VCaP (cell line): ENCODE results near the gene NDUFA6.

Source experiments
- H3K27ac ChIP-seq: fragments of 450-650 bp; 2 replicates; pipeline ENCODE4 v1.5.1; 2017
- CTCF ChIP-seq: fragments of 450-650 bp; conservative IDR thresholded peaks from 2 replicates; pipeline ENCODE4 v1.5.1; 2017; ENCODE audit warnings: mild to moderate bottlenecking, moderate library complexity

NDUFA6 gene

GRCh38 chr22:42062506-42063170 is 27.9 kb downstream of the NDUFA6 start:
- no peak overlapping the region for H3K27ac ChIP-seq
- TF ChIP-seq CTCF = no peak

GRCh38 chr22:42061041-42061440 is 29.5 kb downstream of the NDUFA6 start:
- H3K27ac ChIP-seq = no peak overlapping the region
- TF ChIP-seq CTCF = no peak

GRCh38 chr22:42060489-42060888 is 30.1 kb downstream of the NDUFA6 start:
- H3K27ac ChIP-seq = no peak overlapping the region
- TF ChIP-seq CTCF = no peak

DNA sequence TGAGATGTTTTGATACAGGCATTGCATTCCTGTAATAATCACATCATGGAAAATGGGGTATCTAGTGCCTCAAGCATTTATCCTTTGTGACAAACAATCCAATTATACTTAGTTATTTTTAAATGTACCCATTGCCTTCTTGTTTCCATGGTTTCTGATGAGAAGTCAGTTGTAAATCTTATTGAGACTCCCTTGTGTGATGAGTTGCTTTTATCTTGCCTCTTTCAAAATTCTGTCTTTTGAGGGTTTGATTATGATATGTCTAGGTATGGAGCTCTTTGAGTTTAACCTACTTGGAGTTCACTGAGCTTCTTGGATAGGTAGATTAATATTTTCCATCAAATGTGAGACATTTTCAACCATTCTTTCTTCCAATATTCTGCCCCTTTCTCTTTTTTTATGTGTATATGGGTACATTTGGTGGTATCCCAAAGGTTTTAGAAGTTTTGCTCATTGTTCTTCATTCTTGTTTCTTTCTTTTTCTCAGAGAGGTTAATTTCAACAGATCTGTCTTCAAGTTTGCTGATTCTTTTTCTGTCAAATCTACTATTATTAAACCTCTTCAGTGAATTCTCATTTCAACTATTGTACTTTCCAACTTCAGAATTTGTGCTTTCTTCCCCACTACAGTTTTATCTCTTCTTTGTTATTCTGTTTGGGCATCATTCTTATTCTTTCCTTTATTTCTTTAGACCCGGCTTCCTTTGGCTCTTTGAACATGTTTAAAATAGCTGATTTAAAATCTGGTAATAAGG is 33.6 kb downstream of the NDUFA6 start:
- TF ChIP-seq CTCF = no peak
- no peak overlapping the region for H3K27ac ChIP-seq

DNA sequence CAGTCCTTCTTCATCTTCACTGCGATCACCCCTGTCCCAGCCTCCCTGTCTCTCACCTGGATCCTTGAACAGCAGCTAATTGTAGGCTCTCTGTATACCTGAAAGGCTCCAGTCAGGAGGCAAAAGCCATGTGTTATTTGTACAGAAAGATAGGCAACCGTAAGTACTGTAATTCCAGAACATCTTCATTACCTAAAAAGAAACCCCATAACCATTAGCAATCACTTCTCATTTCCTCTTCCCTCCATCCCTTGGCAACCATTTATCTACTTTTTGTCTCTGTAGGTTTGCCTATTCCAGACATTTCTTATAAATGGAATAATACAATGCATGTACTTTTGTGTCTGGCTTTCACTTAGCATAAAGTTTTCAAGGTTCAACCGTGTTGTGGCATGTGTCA is 37.8 kb downstream of the NDUFA6 start:
- H3K27ac ChIP-seq = no peak overlapping the region
- TF ChIP-seq CTCF = no peak

DNA sequence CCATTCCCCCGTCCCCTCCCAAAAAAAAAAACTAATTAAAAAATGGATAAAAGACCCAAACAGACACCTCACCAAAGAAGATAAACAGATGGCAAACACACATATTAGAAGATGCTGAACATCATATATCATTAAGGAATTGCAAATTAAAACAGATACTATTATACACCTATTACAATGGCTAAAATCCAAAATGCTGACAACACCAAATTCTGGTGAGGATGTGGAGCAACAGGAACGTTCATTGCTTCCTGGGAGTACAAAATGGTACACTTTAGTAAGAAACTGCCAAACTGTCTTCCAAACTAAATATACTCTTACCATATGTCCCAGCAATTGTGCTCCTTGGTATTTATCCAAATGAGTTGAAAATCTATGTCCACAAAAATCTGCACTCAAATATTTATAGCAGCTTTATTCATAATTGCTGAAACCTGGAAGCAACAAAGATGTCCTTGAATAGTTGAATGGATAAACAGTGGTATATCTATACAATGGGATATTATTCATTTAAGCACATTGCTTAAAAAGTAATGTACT is 39.9 kb downstream of the NDUFA6 start:
- no peak overlapping the region for H3K27ac ChIP-seq
- TF ChIP-seq CTCF = no peak

- TF ChIP-seq CTCF = no peak
- H3K27ac ChIP-seq = no peak overlapping the region
Observed at GRCh38 chr22:42041784-42042183, 48.8 kb downstream of the NDUFA6 start.
